Psoas muscle (tissue), 8 donors: Measurements from ENCODE around the gene FN3KRP. TPM values are rescaled to one million over a fixed set of nuclear protein-coding genes. Genes with fewer than 3 reads are reported as not detected.

ENCODE experiments used
- ATAC-seq, 4 donors: fragments of 200-7000 bp; cut with Tn5 transposase; one replicate each; pipeline ENCODE4 v1.9.1; 2020; ENCODE audit warnings: moderate library complexity in 3 of 4, mild to moderate bottlenecking in 2 of 4
- DNase-seq, 2 donors: peaks; one replicate each; pipeline ENCODE4 v3.0.0-alpha.2; 2020
- H3K27ac ChIP-seq: fragments of 200-600 bp; one replicate; pipeline ENCODE4 v1.8.0; 2022
- H3K27me3 ChIP-seq, 3 donors: fragments of 200-600 bp in 1 of 3; one replicate each; pipeline versions ENCODE4 v1.6.1 to v1.8.0; 2013 to 2022; ENCODE audit warnings: low read length in 2 of 3, mild to moderate bottlenecking in 2 of 3, moderate library complexity in 1 of 3; ENCODE audit not compliant: insufficient read depth in 3 of 3
- H3K36me3 ChIP-seq, 2 donors: fragments of 200-600 bp in 1 of 2; one replicate each; pipeline versions ENCODE4 v1.6.1 to v1.8.0; 2013 to 2022; ENCODE audit warnings: low read depth in 1 of 2, mild to moderate bottlenecking in 1 of 2, moderate library complexity in 1 of 2; ENCODE audit not compliant: insufficient read depth in 1 of 2
- H3K4me1 ChIP-seq: fragments of 200-600 bp; one replicate; pipeline ENCODE4 v1.8.0; 2022
- H3K4me3 ChIP-seq: fragments of 200-600 bp; one replicate; pipeline ENCODE4 v1.8.0; 2022; ENCODE audit warnings: mild to moderate bottlenecking
- H3K9me3 ChIP-seq: fragments of 200-600 bp; one replicate; pipeline ENCODE4 v1.8.0; 2022
- WGBS, 3 donors: extraction: QIAGEN DNeasy Blood & Tissue Kit; methylation state at CpG; one replicate each; pipeline versions ENCODE4 v1.1.6 to v1.1.7; 2013; 5-methylcytosine and 5-hydroxymethylcytosine counted together
- intact Hi-C, 2 donors: fragments of 100-400 bp; cut with DNase I; formaldehyde crosslinking; loops; one replicate each; pipeline versions ENCODE4 v1.11.0 to v1.14.2; 2022
- polyA plus RNA-seq, 3 donors: library from polyadenylated mRNA; stranded (reverse); fragments of 200-250 nt; gene quantifications; one replicate each; pipeline ENCODE4 v1.2.3, GENCODE V29; 2013
- total RNA-seq, 4 donors: library from RNA; stranded (reverse); fragmentation: NEBNext Ultra II Directional in 2 of 4; extraction: Animal tissue kit (Norgen Biotek cat#: 25700) in 2 of 4; gene quantifications; one replicate each; pipeline versions ENCODE4 v1.2.1 to v1.2.4, GENCODE V29; 2021 to 2023
- TF ChIP-seq, protein P1 (sequence below): fragments of 200-600 bp; IDR thresholded peaks from one replicate; pipeline ENCODE4 v1.8.0; 2022; ENCODE audit warnings: antibody characterized with exemption
- donor health status: healthy with polysubstance abuse.
- donor health status: DM: no; HTN: no; CAD: no; lungs with moderate emphysema.
- donor health status: Bipolar disorder and iron deficiency.
- donor health status: healthy.
- donor health status: DM: yes; HTN: yes; CAD: no.
- donor health status: DM: no; HTN: no; CAD: no.
- donor health status: DM: no; HTN: no; CAD: no.
- donor health status: DM: yes; HTN: yes; CAD: no.

FN3KRP gene
- total and polyA plus RNA-seq, 7 donors = 5.0 to 15.7 (median 10.6) TPM

DNA sequence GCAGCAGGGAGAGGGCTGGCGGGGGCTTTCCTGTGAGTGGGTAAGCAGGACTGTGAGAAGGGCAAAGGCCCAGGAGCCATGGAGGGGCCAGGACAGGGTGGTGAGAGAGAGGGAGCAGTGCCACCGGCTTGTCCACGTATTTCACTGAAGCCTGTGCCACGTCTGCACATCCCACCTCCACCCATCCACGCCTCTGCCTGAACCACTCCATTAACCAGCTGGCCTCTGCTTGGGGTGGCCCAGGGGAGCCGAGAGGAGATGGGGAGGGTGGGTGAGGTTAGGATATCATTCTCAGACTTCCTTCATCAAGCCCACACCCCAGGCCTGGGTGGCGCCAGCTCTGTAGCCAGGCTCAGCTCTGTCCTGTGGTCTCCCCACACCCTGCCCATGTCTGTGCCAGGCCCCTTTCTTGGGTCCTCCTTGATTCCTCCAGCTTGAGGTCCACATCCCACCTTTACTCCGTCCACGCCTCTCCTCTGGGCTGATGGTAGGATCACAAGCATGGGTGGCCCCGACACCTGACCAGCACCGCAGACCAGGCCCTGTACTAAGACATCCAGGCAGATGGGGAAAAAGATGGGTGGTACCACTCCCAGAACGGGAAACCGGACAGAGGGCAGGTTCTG, 15.7 kb downstream of the FN3KRP start:
- Histone ChIP-seq H3K27ac (no peak overlapping the region), H3K9me3 (peaks cover 5% of the 10 kb centered on the region), H3K27me3 (no peaks in the 10 kb centered on the region), H3K4me3 (no peak overlapping the region), H3K4me1 (peaks cover 10% of the 10 kb centered on the region), H3K36me3 (peaks cover 0 to 48% of the 10 kb centered on the region in 2 donors)
- WGBS, 3 donors = 92 to 95% (median 93%) methylated on average over 12 to 13 of the region's 13 CpGs
- ATAC-seq (no peak), DNase-seq (no peak)
- intact Hi-C loops = no loop called here
- TF ChIP-seq, protein P1, sequence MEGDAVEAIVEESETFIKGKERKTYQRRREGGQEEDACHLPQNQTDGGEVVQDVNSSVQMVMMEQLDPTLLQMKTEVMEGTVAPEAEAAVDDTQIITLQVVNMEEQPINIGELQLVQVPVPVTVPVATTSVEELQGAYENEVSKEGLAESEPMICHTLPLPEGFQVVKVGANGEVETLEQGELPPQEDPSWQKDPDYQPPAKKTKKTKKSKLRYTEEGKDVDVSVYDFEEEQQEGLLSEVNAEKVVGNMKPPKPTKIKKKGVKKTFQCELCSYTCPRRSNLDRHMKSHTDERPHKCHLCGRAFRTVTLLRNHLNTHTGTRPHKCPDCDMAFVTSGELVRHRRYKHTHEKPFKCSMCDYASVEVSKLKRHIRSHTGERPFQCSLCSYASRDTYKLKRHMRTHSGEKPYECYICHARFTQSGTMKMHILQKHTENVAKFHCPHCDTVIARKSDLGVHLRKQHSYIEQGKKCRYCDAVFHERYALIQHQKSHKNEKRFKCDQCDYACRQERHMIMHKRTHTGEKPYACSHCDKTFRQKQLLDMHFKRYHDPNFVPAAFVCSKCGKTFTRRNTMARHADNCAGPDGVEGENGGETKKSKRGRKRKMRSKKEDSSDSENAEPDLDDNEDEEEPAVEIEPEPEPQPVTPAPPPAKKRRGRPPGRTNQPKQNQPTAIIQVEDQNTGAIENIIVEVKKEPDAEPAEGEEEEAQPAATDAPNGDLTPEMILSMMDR = no peak

DNA sequence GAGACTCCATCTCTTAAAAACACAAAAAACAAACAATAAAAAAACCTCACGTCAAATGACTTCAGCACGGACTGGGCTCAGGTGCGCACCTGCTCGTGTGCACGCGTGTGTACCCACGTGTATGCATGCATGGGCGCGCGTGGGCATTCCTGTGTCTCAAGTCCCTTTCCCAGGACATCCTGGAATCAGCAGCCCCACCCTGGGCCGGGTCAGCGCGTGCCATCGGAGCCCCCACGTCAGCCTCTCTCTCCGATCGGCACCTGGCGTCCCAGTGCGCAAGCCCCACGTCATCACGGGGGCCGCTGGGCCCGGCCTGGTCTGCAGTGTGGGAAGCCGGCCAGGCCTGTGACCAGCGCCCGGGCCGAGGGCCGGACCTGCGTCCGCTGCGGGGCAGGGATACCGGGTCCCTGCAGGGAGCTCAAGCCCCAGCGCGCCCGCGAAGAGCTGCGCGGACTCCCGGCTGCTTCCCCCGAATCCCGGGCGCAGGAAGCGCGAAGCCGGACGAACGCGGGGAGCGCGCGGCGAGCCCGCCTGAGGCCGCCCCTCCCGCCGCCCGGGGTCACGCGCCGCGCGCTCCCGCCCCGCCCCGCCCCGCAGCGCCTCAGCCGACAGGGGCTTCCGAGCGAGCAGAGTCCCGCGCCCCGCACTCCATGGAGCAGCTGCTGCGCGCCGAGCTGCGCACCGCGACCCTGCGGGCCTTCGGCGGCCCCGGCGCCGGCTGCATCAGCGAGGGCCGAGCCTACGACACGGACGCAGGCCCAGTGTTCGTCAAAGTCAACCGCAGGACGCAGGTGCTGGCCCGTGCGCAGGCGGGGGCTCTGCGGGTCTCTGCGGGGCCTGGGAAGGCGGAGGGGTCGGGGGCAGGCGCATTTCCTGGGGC, 18.7 kb downstream of the FN3KRP start, which contains the start of gene FN3K:
FN3K (plus strand) TSS at position 629 of the 880 bp plus-strand sequence; CDS start at position 651, 22 bp downstream.
- Histone ChIP-seq H3K36me3 (peaks cover 0 to 43% of the 10 kb centered on the region in 2 donors), H3K27ac (peak within 1 kb of the TSS; percentile 73), H3K4me1 (peaks cover 14% of the 10 kb centered on the region), H3K27me3 (no peaks in the 10 kb centered on the region), H3K9me3 (peaks cover 5% of the 10 kb centered on the region), H3K4me3 (peak within 1 kb of the TSS; percentile 75)
- ATAC-seq (peak; percentile 72 to 82 (median 75)), DNase-seq (peak; percentile 74 to 83)
- 2 to 7% (median 3%) methylated on average over 52 to 101 of the region's 101 CpGs for WGBS, 3 donors
- TF ChIP-seq, protein P1 = no peak
- intact Hi-C loops = no loop called here

DNA sequence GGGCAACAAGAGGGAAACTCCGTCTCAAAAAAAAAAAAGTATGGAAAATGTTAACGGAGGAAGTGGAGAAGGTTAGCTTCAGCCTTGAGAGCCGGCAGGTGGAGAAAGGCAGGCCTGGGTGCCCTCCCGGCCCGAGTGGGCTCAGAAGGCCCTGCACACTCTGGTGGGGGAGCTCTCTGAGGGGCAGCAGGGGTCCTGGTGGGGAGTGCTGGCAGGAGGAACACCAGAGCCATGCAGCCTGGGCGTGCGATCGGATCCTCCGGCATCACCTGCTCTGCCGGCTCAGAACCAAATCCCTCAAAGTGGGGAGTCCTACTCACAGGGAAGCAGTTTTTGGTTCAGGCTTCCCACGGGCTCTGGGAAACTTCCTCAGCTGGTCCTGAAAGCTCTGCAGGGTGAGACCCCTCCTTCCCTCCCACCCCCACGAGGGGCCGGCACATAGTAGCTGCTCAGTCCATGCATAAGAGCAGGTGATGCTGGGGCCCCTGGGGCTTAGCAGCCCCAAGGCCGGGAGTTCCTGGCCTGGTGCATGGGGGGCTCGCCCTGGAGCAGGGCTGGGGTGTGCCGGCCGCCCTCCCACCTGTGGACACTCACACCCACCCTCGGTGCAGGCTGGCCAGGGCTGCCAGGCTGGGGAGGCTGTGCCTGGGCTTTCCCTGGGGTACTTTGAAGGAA, 20.1 kb downstream of the FN3KRP start:
- intact Hi-C loops = no loop called here
- Histone ChIP-seq H3K36me3 (peaks cover 7 to 44% of the 10 kb centered on the region in 2 donors), H3K9me3 (peaks cover 5% of the 10 kb centered on the region), H3K27me3 (no peaks in the 10 kb centered on the region), H3K4me1 (peaks cover 14% of the 10 kb centered on the region), H3K27ac (peak overlapping the region; percentile 73), H3K4me3 (peak overlapping the region; percentile 75)
- ATAC-seq (no peak), DNase-seq (peak in 1 of 2 donors; percentile 31)
- TF ChIP-seq, protein P1 = no peak
- 52 to 77% (median 57%) methylated on average over 18 of the region's 18 CpGs for WGBS, 3 donors

DNA sequence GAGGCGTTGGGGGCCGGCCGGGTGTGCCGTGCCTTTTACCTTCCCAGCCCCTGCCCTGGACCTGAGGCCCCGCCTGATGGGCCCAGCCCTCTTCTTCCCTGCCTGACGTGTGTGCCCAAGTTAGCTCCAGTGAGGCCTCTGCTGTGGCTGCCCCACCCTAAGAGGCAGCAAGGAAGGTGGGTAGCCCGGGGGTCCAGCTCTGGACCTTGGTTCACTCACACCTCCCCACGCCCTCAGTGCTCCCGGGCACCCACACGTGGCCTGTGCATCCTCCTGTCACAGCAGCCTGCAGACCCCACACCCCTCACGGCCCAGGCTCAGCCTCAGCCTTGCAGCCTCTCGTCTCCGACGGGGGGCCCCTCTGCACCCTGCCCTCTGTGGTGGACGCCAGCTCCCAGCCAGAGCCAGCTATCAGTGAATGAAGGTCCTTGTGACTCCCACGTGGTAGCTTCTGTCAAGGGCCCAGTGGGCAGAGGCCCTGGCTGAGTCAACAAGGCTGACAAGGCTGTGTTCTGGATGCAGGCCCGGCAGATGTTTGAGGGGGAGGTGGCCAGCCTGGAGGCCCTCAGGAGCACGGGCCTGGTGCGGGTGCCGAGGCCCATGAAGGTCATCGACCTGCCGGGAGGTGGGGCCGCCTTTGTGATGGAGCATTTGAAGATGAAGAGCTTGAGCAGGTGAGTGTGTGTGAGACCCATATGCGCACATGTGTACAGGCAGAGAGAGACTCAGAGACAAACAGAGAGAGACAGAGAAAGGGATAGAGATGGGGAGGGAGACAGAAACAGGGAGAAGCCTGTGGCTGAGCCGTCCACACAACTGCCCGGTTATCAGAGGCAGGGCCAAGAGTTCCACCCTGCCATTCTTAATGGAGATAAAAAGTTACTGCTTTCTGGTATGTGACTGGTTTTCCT, 21.7 kb downstream of the FN3KRP start:
- Histone ChIP-seq H3K27ac (peak overlapping the region; percentile 58), H3K36me3 (peaks cover 8 to 56% of the 10 kb centered on the region in 2 donors), H3K4me3 (no peak overlapping the region), H3K27me3 (no peaks in the 10 kb centered on the region), H3K9me3 (peaks cover 5% of the 10 kb centered on the region), H3K4me1 (peaks cover 14% of the 10 kb centered on the region)
- intact Hi-C loops = no loop called here
- TF ChIP-seq, protein P1 = no peak
- WGBS, 3 donors = 58 to 68% (median 62%) methylated on average over 26 of the region's 26 CpGs
- peak; percentile 55 to 83 (median 67) for ATAC-seq
- peak; percentile 57 to 81 for DNase-seq
